GM19468 (cell line): ENCODE data around the gene C11orf24.

ENCODE experiments used
- ATAC-seq: cut with Tn5 transposase; IDR thresholded peaks from one replicate; pipeline ENCODE4 v1.9.1; 2021; ENCODE audit warnings: mild to moderate bottlenecking, moderate library complexity, moderate number of reproducible peaks; ENCODE audit not compliant: unreplicated experiment; ENCODE audit errors: extremely low read depth

The C11orf24 gene

GRCh38 chr11:68271781-68272608 is at the start of gene C11orf24:
Gene C11orf24 (minus strand): TSS chr11:68271973. CDS start chr11:68263767, 8,206 bp downstream.
- ATAC-seq, result peak; percentile 49

- ATAC-seq, result no peak
These were observed 45.5 kb upstream of the C11orf24 start for GRCh38 chr11:68317147-68317785.

- ATAC-seq, result no peak
These were observed 43.6 kb upstream of the C11orf24 start for GRCh38 chr11:68315171-68315920.

DNA sequence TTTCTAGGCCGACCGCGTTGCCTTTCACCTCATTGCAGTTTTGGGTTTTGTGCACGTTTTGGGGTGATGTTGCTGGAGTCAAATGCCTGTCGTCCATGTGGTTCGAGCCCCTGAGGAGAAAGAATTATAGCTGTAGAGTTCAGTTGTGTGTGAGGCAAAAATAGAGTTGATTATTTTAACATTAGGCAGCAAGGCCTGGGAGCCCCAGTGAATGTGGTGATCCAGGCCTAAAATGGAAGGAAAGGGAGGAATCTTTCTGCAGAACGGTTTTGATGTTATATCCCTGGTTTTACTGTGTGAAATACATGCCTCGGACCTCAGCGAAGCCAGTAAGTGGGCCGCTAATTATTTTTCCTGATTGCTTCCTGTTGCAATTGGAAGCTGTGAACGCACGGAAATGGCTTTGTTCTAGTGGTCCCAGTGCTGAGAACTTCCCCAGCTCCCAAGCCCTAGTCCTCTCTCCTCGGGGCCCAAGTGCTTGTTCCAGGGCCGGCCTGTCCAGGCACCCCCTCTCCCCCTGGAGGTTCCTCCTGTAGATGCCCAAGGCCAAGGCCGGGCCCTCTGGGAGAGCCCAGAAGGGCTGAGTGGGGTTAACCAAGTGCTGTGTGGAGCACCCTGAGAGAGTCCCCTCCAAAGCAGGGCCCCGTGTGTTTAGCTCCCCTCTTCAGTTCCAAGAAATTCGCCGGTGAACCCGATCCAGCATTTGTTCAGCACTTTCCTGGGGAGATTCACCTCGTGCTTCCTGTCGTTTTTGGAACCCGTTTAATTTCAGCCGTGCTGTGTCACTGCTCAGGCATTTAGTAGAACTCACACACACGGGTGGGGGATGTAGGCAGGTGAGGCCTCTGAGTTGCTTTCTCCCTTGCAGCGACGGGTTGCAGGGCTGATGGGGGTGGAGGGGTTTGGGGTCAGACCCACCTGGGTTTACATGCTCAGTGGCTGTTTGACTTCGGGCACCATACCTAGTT is 42.7 kb upstream of the C11orf24 start:
- no peak for ATAC-seq

- ATAC-seq, result no peak
These were observed 41.9 kb upstream of the C11orf24 start for GRCh38 chr11:68313574-68314202.

DNA sequence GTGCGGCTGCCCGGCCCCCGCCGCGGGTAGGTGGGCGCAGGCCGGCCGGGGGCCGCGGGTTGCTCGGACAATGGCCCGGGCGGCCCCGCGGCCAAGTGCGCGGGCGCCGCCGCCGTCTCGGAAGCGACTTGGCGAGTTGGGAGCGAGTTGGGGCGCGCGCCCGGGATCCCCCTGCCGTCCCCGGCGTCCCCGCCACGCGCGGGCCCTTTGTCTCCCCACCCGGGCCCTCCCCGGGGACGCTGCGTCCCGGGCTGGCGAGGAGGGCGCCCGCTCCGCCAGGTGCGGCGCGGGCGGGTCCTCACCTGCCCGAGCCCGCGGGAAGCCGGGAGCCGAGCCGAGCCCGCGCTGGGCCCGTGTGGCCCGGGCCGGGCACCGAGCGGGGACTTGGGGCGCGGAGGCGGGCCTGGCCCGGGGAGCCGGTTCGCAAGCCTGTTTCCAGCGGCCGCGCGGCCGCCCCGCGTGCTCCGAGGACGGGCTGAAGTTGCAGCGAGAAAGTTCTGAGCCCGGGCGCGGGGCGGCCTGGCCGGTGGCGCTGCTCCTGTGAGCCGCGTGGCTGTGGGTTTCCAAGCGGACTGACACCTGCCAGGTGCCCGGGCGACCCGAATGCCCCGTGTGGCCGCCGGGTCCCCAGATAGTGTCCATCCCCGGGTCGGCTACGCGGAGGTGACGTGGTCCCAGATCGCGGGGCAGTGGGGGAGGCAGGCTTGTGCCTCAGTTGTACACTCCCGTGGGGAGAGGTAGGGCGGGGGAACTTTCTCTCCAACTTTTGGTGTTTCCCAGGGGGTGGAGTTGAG is 41.2 kb upstream of the C11orf24 start:
- no peak for ATAC-seq

DNA sequence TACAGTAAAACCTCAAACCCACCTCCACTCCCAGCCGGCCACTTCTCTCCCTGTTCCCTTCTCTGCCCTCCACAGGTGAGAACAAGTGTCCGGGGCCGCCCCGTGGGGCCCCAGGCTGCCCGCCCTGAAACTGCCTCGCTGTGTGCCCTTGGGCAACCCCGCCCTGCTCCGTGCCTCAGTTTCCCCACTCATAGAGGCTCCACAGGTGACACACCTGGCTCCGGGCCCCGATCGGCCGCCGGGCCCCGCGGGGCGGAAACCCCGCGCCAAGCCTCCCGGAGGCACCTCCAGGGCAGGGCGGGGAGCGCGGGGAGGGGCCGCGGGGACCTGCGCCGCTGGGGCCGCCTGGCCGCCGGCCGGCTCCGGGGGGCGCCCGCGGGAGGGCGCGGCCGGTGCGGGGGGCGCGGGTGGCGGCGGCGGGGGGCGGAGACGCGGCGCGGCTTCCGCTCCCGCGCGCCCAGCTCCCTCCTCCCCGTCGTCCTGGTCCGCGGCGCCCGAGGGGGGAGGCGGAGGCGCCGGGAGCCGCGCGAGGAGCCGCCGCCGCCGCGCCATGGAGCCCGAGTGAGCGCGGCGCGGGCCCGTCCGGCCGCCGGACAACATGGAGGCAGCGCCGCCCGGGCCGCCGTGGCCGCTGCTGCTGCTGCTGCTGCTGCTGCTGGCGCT is 40.5 kb upstream of the C11orf24 start, which contains the start of gene LRP5:
Gene LRP5 (plus strand): TSS at position 475 of the 663 bp plus-strand sequence. CDS start 124 bp downstream, at position 599.
- no peak for ATAC-seq

GRCh38 chr11:68311160-68312116 is 39.7 kb upstream of the C11orf24 start:
- no peak for ATAC-seq

GRCh38 chr11:68309621-68310185 is 37.9 kb upstream of the C11orf24 start:
- no peak for ATAC-seq

GRCh38 chr11:68308068-68308467 is 36.3 kb upstream of the C11orf24 start:
- ATAC-seq, result no peak

DNA sequence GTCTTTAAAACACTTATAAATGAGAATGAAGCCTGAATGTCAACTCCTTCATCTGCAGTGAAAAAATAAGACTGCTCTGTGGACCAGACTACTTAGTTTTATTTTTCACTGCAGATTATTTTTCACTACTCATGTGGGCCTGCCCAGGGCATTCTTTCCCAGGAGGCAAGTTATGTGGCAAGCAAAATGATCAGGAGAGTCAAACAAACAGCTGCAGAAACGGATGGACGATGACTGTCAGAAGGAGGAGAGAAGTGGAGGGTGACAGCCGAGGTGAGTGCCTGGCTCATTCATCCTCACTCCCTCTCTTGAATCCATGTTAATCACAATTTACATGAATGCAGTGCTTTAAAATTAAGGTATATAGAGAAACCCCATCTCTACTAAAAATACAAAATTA is 34.9 kb upstream of the C11orf24 start:
- ATAC-seq, result no peak

- no peak for ATAC-seq
These were observed 32.4 kb upstream of the C11orf24 start for GRCh38 chr11:68303982-68304780.

DNA sequence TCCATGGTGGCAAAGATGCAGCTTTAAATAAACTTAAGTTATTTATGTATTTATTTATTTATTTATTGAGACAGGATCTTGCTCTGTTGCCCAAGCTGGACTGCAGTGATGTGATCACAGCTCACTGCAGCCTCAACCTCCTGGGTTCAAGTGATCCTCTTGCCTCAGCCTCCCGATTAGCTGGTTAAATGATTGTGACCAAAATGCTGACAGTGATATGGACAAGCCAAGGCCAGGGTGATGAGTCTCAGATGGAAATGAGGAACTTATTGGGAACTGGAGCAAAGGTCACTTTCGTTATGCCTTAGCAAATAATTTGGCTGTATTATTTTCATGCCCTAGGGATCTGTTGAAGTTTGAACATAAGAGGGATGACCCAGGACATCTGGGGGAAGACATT is 31.3 kb upstream of the C11orf24 start:
- ATAC-seq, result no peak

- no peak for ATAC-seq
These were observed 30.9 kb upstream of the C11orf24 start for GRCh38 chr11:68302670-68303069.

DNA sequence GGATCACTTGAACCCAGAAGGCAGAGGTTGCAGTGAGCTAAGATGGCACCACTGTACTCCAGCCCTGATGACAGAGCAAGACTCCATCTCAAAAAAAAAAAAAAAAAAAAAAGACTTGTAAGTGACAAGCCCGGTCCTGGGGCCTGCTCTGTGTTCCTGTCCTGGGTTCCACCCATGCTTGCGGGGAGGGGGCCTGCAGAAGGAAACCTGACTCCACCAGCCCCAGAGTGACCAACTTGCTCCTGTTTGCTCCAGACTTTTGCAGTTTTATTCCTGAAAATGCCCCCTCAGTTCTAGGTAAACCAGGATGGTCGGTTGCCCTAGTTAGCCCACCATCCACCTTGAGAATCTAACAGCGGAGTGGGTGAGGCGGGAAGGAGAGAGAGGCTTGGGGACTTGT is 30.5 kb upstream of the C11orf24 start:
- no peak for ATAC-seq
